Measurements from ENCODE around the gene GIMAP5. TPM values are rescaled to one million over a fixed set of nuclear protein-coding genes. Genes with fewer than 3 reads are reported as not detected.
A peak's percentile ranks its signal among the peaks of the same experiment; 100 is the strongest.

The GIMAP5 gene
- total RNA-seq, 5 donors from 2014 or later (not counting 1 experiment from before 2014, with no cell fraction given): 82.8 to 271 (median 248) TPM

GRCh38 chr7:150731916-150732315 lies 5.3 kb upstream of the GIMAP5 start:
- H3K36me3 Mint-ChIP-seq: peaks cover 26% of the 10 kb centered on the region
- no peaks in the 10 kb centered on the region for H3K27me3 Mint-ChIP-seq
- Histone ChIP-seq H3K27ac (ENCODE audit: low read length) (peak overlapping the region; percentile 43), H3K4me3 (ENCODE audit: control insufficient read depth in 1 of 2, extremely low read depth in 1 of 2, low read length in 1 of 2) (no peak overlapping the region), H3K9me3 (no peaks in the 10 kb centered on the region), H3K4me1 (ENCODE audit: control insufficient read depth in 1 of 2, extremely low read depth in 1 of 2, insufficient read depth in 2 of 2, low read length in 2 of 2) (peaks cover 26 to 56% of the 10 kb centered on the region in 2 experiments), H3K36me3 (ENCODE audit: control insufficient read depth in 2 of 2, extremely low read depth in 1 of 2, insufficient read depth in 1 of 2, low read length in 1 of 2) (no peaks in the 10 kb centered on the region), H3K27me3 (replicated peaks in 1 of 2; ENCODE audit: control insufficient read depth in 2 of 2, extremely low read depth in 1 of 2, insufficient read depth in 2 of 2, low read length in 1 of 2) (no peaks in the 10 kb centered on the region)
- peaks cover 71 to 79% (median 73%) of the 10 kb centered on the region in 3 donors for H3K4me1 Mint-ChIP-seq
- peak in 1 of 35 experiments; percentile 46 for DNase-seq
- peak; percentile 31 to 53 (median 44) for ATAC-seq (replicated peaks in 1 of 4)
- ChIA-PET POLR2A (interaction anchor here in 1 of 2 donors (0.8 to 1.6 kb wide), 2 partner anchors 16 to 55 kb away, joined by 4 read pairs; partner anchors contain the start of gene GIMAP1), CTCF (interaction anchor here (0.6 to 1.6 kb wide), 4 partner anchors 8 to 664 kb away, joined by 3 to 4 read pairs (median 4); partner anchors contain the start of gene GIMAP1 (in 1 of the 2))
- peaks cover 13 to 26% (median 20%) of the 10 kb centered on the region in 3 donors for H3K9me3 Mint-ChIP-seq
- peak overlapping the region; percentile 34 to 93 (median 37) for H3K4me3 Mint-ChIP-seq
- 14% methylated on average over 1 of the region's 1 CpG for WGBS (ENCODE audit: insufficient coverage)
- peak overlapping the region; percentile 94 to 99 for H3K27ac Mint-ChIP-seq

DNA sequence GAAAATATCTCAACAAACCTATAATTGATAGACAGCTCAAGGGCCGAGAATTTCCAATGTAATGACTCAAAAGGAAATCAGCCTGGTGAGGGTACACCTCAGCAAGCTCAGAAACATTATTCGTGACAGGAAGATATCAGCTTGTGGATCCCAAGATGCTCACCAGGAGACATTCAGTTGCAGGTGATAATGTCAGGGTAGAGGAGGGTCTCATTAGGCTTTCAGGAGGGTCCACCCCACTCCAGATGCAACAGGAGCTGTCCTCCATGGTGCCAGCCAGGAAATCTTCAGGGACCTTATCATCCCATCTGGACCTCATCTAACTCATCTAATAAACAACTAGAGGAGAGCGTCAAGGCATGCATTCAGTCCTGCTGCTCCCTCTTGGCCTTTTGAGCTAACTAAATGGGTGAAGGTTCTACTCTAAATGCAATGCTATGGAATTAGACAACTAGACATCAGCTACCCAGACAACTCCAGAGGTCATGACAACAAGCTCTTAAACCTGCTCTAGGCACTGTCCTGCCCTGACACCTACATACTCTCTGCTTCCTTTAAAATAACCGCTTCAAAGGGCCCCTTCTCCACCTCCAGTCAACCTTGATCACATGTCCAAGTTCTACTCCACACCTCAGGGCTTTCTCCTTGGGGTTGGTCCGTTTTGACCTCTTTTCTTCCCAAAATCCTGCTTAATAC lies 4.3 kb upstream of the GIMAP5 start:
- WGBS (ENCODE audit: insufficient coverage): 14% methylated on average over 1 of the region's 5 CpGs
- H3K27ac ChIP-seq (ENCODE audit: low read length): peak overlapping the region; percentile 43
- H3K4me3 ChIP-seq (ENCODE audit: control insufficient read depth in 1 of 2, extremely low read depth in 1 of 2, low read length in 1 of 2): no peak overlapping the region
- no peaks in the 10 kb centered on the region for H3K36me3 ChIP-seq (ENCODE audit: control insufficient read depth in 2 of 2, extremely low read depth in 1 of 2, insufficient read depth in 1 of 2, low read length in 1 of 2)
- peak overlapping the region; percentile 94 to 99 for H3K27ac Mint-ChIP-seq
- DNase-seq (peak in 1 of 35 experiments; percentile 48), ATAC-seq (replicated peaks in 1 of 4) (peak in 2 of 4 experiments; percentile 11 to 28)
- H3K4me3 Mint-ChIP-seq: peak overlapping the region in 2 of 3 donors; percentile 23 to 93
- H3K9me3 Mint-ChIP-seq: peaks cover 7 to 16% (median 11%) of the 10 kb centered on the region in 3 donors
- H3K27me3 ChIP-seq (replicated peaks in 1 of 2; ENCODE audit: control insufficient read depth in 2 of 2, extremely low read depth in 1 of 2, insufficient read depth in 2 of 2, low read length in 1 of 2): no peaks in the 10 kb centered on the region
- CTCF ChIA-PET: interaction anchor here in 1 of 2 donors (1.0 to 1.6 kb wide), 4 partner anchors 9 to 284 kb away, joined by 3 to 4 read pairs (median 4); no protein-coding TSS in a partner anchor
- peaks cover 26 to 57% of the 10 kb centered on the region in 2 experiments for H3K4me1 ChIP-seq (ENCODE audit: control insufficient read depth in 1 of 2, extremely low read depth in 1 of 2, insufficient read depth in 2 of 2, low read length in 2 of 2)
- H3K27me3 Mint-ChIP-seq: no peaks in the 10 kb centered on the region
- peaks cover 68 to 77% (median 71%) of the 10 kb centered on the region in 3 donors for H3K4me1 Mint-ChIP-seq
- peaks cover 23% of the 10 kb centered on the region for H3K36me3 Mint-ChIP-seq
- POLR2A ChIA-PET: interaction anchor here in 1 of 2 donors (1.6 kb wide), 1 partner anchor 17 kb away, joined by 4 read pairs; the partner anchor contains the start of gene GIMAP1
- H3K9me3 ChIP-seq: no peaks in the 10 kb centered on the region

DNA sequence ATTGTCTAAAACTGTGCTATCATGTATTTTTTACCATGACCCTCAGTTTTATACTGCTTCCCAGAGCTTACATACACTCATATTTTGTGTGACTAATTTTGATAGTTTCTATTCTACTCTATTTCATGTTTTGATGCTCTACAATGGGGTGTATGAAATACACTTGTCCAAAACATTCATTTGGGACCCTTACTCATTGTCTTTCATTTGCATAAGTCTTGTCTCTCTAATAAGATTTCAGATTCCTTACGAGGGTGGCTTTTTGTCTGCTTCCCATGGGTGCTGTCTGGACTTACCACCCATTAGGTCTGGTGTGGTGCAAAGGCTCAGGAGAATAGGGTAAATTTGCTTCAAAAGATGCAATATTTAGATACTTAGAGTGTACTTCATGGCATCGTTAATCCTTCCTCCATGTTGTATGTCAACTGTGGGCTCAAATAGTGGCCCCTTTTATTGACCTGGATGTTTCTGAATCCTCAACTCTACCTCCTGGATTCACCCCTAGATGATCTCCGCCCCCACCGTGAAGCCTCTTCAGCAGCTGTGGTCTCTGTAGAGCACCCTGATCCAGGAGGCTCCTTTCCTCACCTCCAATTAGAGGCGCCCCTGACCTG lies 3.6 kb upstream of the GIMAP5 start:
- H3K27ac Mint-ChIP-seq: peak overlapping the region; percentile 94 to 99
- peaks cover 26 to 57% of the 10 kb centered on the region in 2 experiments for H3K4me1 ChIP-seq (ENCODE audit: control insufficient read depth in 1 of 2, extremely low read depth in 1 of 2, insufficient read depth in 2 of 2, low read length in 2 of 2)
- DNase-seq (no peak), ATAC-seq (replicated peaks in 1 of 4) (no peak)
- CTCF ChIA-PET: interaction anchor here in 1 of 2 donors (1.0 to 1.6 kb wide), 3 partner anchors 10 to 285 kb away, joined by 3 to 4 read pairs (median 4); no protein-coding TSS in a partner anchor
- H3K27me3 ChIP-seq (replicated peaks in 1 of 2; ENCODE audit: control insufficient read depth in 2 of 2, extremely low read depth in 1 of 2, insufficient read depth in 2 of 2, low read length in 1 of 2): no peaks in the 10 kb centered on the region
- H3K4me3 ChIP-seq (ENCODE audit: control insufficient read depth in 1 of 2, extremely low read depth in 1 of 2, low read length in 1 of 2): no peak overlapping the region
- H3K36me3 Mint-ChIP-seq: peaks cover 23% of the 10 kb centered on the region
- H3K27me3 Mint-ChIP-seq: no peaks in the 10 kb centered on the region
- peaks cover 3 to 9% (median 4%) of the 10 kb centered on the region in 3 donors for H3K9me3 Mint-ChIP-seq
- H3K9me3 ChIP-seq: no peaks in the 10 kb centered on the region
- POLR2A ChIA-PET: no interaction called here
- peak overlapping the region; percentile 43 for H3K27ac ChIP-seq (ENCODE audit: low read length)
- whole genome bisulfite sequencing (ENCODE audit: insufficient coverage): 60% methylated on average over 1 of the region's 5 CpGs
- H3K4me3 Mint-ChIP-seq: peak overlapping the region in 2 of 3 donors; percentile 22 to 93
- H3K36me3 ChIP-seq (ENCODE audit: control insufficient read depth in 2 of 2, extremely low read depth in 1 of 2, insufficient read depth in 1 of 2, low read length in 1 of 2): no peaks in the 10 kb centered on the region
- H3K4me1 Mint-ChIP-seq: peaks cover 71 to 75% (median 71%) of the 10 kb centered on the region in 3 donors

DNA sequence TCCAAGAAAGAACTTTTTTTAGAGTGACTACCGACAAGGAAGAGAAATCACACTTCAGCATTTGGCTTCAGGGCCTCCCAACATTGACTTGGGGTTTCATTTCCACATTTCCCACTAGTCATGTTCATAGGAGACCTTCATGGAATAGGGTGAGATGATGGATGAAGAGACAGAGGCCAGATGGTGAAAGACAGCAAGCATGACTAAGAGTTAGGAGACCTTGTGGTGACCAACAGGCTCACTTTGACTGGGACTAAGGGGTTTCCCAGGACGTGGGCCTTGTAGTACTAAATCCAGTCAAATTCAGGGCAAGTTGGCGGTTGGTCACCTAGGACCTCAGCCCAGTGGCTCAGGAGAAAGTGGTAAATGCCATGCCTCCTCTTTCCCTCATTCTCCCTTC lies 3.0 kb upstream of the GIMAP5 start:
- Mint-ChIP-seq H3K27ac (peak overlapping the region; percentile 94 to 99), H3K27me3 (no peaks in the 10 kb centered on the region), H3K36me3 (peaks cover 24% of the 10 kb centered on the region), H3K4me1 (peaks cover 71 to 78% (median 71%) of the 10 kb centered on the region in 3 donors), H3K9me3 (peaks cover 0 to 4% (median 0%) of the 10 kb centered on the region in 3 donors), H3K4me3 (peak overlapping the region in 1 of 3 donors; percentile 93)
- CTCF ChIA-PET: no interaction called here
- WGBS (ENCODE audit: insufficient coverage): 30% methylated on average over 2 of the region's 3 CpGs
- H3K27me3 ChIP-seq (replicated peaks in 1 of 2; ENCODE audit: control insufficient read depth in 2 of 2, extremely low read depth in 1 of 2, insufficient read depth in 2 of 2, low read length in 1 of 2): no peaks in the 10 kb centered on the region
- peaks cover 0 to 3% of the 10 kb centered on the region in 2 donors for H3K36me3 ChIP-seq (ENCODE audit: control insufficient read depth in 2 of 2, extremely low read depth in 1 of 2, insufficient read depth in 1 of 2, low read length in 1 of 2)
- H3K4me1 ChIP-seq (ENCODE audit: control insufficient read depth in 1 of 2, extremely low read depth in 1 of 2, insufficient read depth in 2 of 2, low read length in 2 of 2): peaks cover 26 to 57% of the 10 kb centered on the region in 2 experiments
- no peaks in the 10 kb centered on the region for H3K9me3 ChIP-seq
- peak overlapping the region; percentile 43 for H3K27ac ChIP-seq (ENCODE audit: low read length)
- no peak overlapping the region for H3K4me3 ChIP-seq (ENCODE audit: control insufficient read depth in 1 of 2, extremely low read depth in 1 of 2, low read length in 1 of 2)
- DNase-seq (no peak), ATAC-seq (replicated peaks in 1 of 4) (no peak)
- POLR2A ChIA-PET: no interaction called here

DNA sequence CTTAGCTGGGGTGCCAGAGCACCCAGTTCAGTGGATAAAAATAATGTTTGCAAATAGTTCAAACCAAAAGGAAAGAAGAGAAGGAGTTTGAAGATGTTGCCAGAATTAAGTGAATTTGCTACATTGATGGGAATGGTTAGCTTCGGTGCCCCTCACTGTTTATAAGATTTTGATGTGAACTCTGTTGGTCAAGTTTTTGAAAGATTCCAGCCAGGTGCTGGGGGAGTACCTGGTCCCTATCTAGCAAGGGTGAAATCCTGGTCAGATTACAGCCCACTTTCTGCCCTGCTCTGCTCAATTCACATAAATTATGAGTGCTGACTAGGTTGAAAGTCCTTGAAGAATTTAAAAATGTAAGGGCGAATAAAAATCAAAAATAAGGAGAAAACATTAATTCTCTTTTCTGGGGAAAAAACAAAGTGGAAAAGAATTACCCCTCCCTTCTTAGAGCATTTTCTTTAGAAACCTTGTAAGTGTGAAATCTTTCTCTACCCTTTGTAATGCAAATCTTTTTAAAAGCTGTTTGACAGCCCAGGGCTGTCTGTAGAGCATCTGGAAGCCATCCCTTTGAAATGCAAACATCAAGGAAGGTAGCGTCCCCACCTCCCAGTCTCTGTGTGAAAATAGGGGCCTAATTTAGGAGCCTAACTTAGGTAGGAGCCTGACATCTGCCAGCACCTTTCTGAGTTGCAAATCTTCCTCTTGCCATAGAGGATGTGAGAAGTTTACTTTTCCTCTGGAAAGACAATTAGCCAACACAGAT lies 1.4 kb upstream of the GIMAP5 start:
- H3K4me1 Mint-ChIP-seq: peaks cover 63 to 83% (median 65%) of the 10 kb centered on the region in 3 donors
- Histone ChIP-seq H3K27me3 (replicated peaks in 1 of 2; ENCODE audit: control insufficient read depth in 2 of 2, extremely low read depth in 1 of 2, insufficient read depth in 2 of 2, low read length in 1 of 2) (no peaks in the 10 kb centered on the region), H3K27ac (ENCODE audit: low read length) (peak overlapping the region; percentile 43), H3K4me3 (ENCODE audit: control insufficient read depth in 1 of 2, extremely low read depth in 1 of 2, low read length in 1 of 2) (peak overlapping the region in 1 of 2 donors; percentile 59), H3K9me3 (no peaks in the 10 kb centered on the region), H3K36me3 (ENCODE audit: control insufficient read depth in 2 of 2, extremely low read depth in 1 of 2, insufficient read depth in 1 of 2, low read length in 1 of 2) (peaks cover 0 to 10% of the 10 kb centered on the region in 2 donors), H3K4me1 (ENCODE audit: control insufficient read depth in 1 of 2, extremely low read depth in 1 of 2, insufficient read depth in 2 of 2, low read length in 2 of 2) (peaks cover 28 to 51% of the 10 kb centered on the region in 2 experiments)
- ATAC-seq (replicated peaks in 1 of 4): peak in 1 of 4 experiments; percentile 50
- no peaks in the 10 kb centered on the region for H3K9me3 Mint-ChIP-seq
- no peak for DNase-seq
- POLR2A ChIA-PET: interaction anchor here in 1 of 2 donors (0.5 kb wide), 1 partner anchor 95 kb away, joined by 3 read pairs; no protein-coding TSS in a partner anchor
- CTCF ChIA-PET: interaction anchor here in 1 of 2 donors (0.6 to 1.5 kb wide), 3 partner anchors 10 to 20 kb away, joined by 3 to 9 read pairs (median 7); no protein-coding TSS in a partner anchor
- H3K4me3 Mint-ChIP-seq: peak overlapping the region; percentile 93 to 99 (median 93)
- H3K27ac Mint-ChIP-seq: peak overlapping the region; percentile 94 to 99
- H3K27me3 Mint-ChIP-seq: no peaks in the 10 kb centered on the region
- H3K36me3 Mint-ChIP-seq: peaks cover 33% of the 10 kb centered on the region
- WGBS (ENCODE audit: insufficient coverage): 50% methylated on average over 1 of the region's 3 CpGs
